Neural cell (in vitro differentiated cells): ENCODE results near the gene CTSK. TPM values are rescaled to one million over a fixed set of nuclear protein-coding genes. Genes with fewer than 3 reads are reported as not detected.

Source experiments
- H2AFZ ChIP-seq: fragments of 200-600, 300-800 bp; sonication (generic), shearing (Covaris generic); 2 replicates; pipeline ENCODE4 v1.6.0; 2014; ENCODE audit warnings: low read depth, mild to moderate bottlenecking, antibody characterized with exemption, low read length, moderate library complexity
- H3F3A ChIP-seq: fragments of 200-600 bp; shearing (Covaris generic); 2 replicates; pipeline ENCODE4 v1.6.1; 2016; ENCODE audit warnings: mild to moderate bottlenecking, moderate library complexity, mixed read lengths, antibody characterized with exemption, low read length; ENCODE audit not compliant: insufficient read depth, poor library complexity, severe bottlenecking
- H3K27ac ChIP-seq: fragments of 200-600, 300-800 bp; sonication (generic), shearing (Covaris generic); 2 replicates; pipeline ENCODE4 v1.5.1; 2014; ENCODE audit warnings: mild to moderate bottlenecking, low read length, moderate library complexity
- H3K27me3 ChIP-seq: fragments of 300-800, 200-600 bp; sonication (generic), shearing (Covaris generic); 2 replicates; pipeline ENCODE4 v1.6.0; 2014; ENCODE audit warnings: mild to moderate bottlenecking, low read depth, low read length, moderate library complexity; ENCODE audit not compliant: insufficient read depth
- H3K36me3 ChIP-seq: fragments of 300-800, 200-600 bp; sonication (generic), shearing (Covaris generic); 2 replicates; pipeline ENCODE4 v1.5.1; 2014; ENCODE audit warnings: mild to moderate bottlenecking, antibody characterized with exemption, low read length, moderate library complexity; ENCODE audit not compliant: insufficient read depth
- H3K4me2 ChIP-seq: fragments of 300-800, 200-600 bp; sonication (generic), shearing (Covaris generic); 2 replicates; pipeline ENCODE4 v1.6.0; 2014; ENCODE audit warnings: mild to moderate bottlenecking, low read length
- H3K4me3 ChIP-seq: fragments of 300-800, 200-600 bp; sonication (generic), shearing (Covaris generic); 2 replicates; pipeline ENCODE4 v1.5.1; 2014; ENCODE audit warnings: mild to moderate bottlenecking, low read length, moderate library complexity
- H3K79me2 ChIP-seq: fragments of 200-600 bp; shearing (Covaris generic); replicated peaks from 2 replicates; pipeline ENCODE4 v1.6.0; 2014; ENCODE audit warnings: mild to moderate bottlenecking, low read length, moderate library complexity; ENCODE audit not compliant: insufficient read depth
- H3K9ac ChIP-seq: fragments of 300-800, 200-600 bp; sonication (generic), shearing (Covaris generic); 2 replicates; pipeline ENCODE4 v1.6.1; 2016; ENCODE audit warnings: mild to moderate bottlenecking, low read length, mixed read lengths
- H3K9me2 ChIP-seq: fragments of 200-600 bp; shearing (Covaris generic); 2 replicates; pipeline ENCODE4 v1.6.1; 2016; ENCODE audit warnings: mild to moderate bottlenecking, low read length, mixed read lengths; ENCODE audit not compliant: insufficient read depth
- H3K9me3 ChIP-seq: fragments of 200-600, 300-800 bp; sonication (generic), shearing (Covaris generic); 2 replicates; pipeline ENCODE4 v1.6.1; 2016; ENCODE audit warnings: mild to moderate bottlenecking, mixed run types, low read length, moderate library complexity, mixed read lengths
- H4K20me1 ChIP-seq: fragments of 200-600 bp; shearing (Covaris generic); 2 replicates; pipeline ENCODE4 v1.6.1; 2016; ENCODE audit warnings: mild to moderate bottlenecking, mixed run types; ENCODE audit not compliant: insufficient read depth
- EP300 ChIP-seq: fragments of 450-650 bp; conservative IDR thresholded peaks from 2 replicates; pipeline ENCODE4 v1.6.1; 2014; ENCODE audit warnings: antibody characterized with exemption, mild to moderate bottlenecking, moderate library complexity; ENCODE audit not compliant: poor library complexity, severe bottlenecking
- EZH2 ChIP-seq: fragments of 200-600, 300-800 bp; shearing (Covaris generic), sonication (generic); IDR thresholded peaks from 2 replicates; pipeline ENCODE4 v1.6.1; 2014; ENCODE audit warnings: antibody characterized with exemption, low read length, borderline replicate concordance, mild to moderate bottlenecking; ENCODE audit not compliant: insufficient read depth, poor library complexity, severe bottlenecking
- MXI1 ChIP-seq: fragments of 450-650 bp; conservative IDR thresholded peaks from 2 replicates; pipeline ENCODE4 v1.6.1; 2014; ENCODE audit warnings: antibody characterized with exemption, mild to moderate bottlenecking; ENCODE audit not compliant: poor library complexity, severe bottlenecking
- POLR2AphosphoS5 ChIP-seq: IDR thresholded peaks from 2 replicates; pipeline ENCODE4 v1.6.1; 2012
- RAD21 ChIP-seq: fragments of 450-650 bp; conservative IDR thresholded peaks from 2 replicates; pipeline ENCODE4 v1.6.1; 2014; ENCODE audit warnings: antibody characterized with exemption, mild to moderate bottlenecking, moderate library complexity
- SMC3 ChIP-seq: fragments of 450-650 bp; conservative IDR thresholded peaks from 2 replicates; pipeline ENCODE4 v1.6.1; 2014; ENCODE audit warnings: antibody characterized with exemption, mild to moderate bottlenecking, moderate library complexity; ENCODE audit not compliant: poor library complexity
- TAF1 ChIP-seq: IDR thresholded peaks from 2 replicates; pipeline ENCODE4 v1.6.1; 2012; ENCODE audit warnings: low read depth
- polyA plus RNA-seq: library from polyadenylated mRNA; depleted of rRNA; stranded (reverse); fragments of >200 nt; gene quantifications from 2 replicates; pipeline ENCODE4 v1.2.3, GENCODE V29; 2014
- TF ChIP-seq, protein P1 (sequence below): IDR thresholded peaks from 2 replicates; pipeline ENCODE4 v1.6.1; 2012; ENCODE audit warnings: borderline replicate concordance
- TF ChIP-seq, protein P2 (sequence below): fragments of 450-650 bp; IDR thresholded peaks from 2 replicates; pipeline ENCODE4 v1.5.1; 2014; ENCODE audit warnings: antibody characterized with exemption, mild to moderate bottlenecking, moderate library complexity; ENCODE audit not compliant: poor library complexity, severe bottlenecking

Gene CTSK
- polyA plus RNA-seq, 1 donor from 2014 or later, result 8.0 TPM

DNA sequence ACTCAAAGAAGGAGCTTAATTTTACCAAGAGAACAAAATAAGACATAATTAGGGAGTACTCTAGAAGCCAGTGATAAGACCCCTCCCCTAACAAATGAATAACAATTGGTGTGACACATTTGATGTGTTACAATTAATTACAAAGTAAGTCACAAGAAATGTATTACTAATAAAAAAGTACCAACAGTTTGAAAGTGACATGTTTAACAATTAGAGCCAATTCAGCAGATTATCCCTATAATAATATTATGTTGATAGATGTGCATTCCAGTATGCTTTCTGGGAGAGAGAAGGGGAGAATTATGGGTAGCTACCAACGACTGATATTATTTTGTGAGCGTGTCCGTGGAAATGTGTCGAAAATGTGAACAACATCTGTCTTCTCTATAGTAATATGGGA is 19.1 kb downstream of the CTSK start:
- H3K4me3 ChIP-seq, result no peak overlapping the region
- TF ChIP-seq, protein P1, sequence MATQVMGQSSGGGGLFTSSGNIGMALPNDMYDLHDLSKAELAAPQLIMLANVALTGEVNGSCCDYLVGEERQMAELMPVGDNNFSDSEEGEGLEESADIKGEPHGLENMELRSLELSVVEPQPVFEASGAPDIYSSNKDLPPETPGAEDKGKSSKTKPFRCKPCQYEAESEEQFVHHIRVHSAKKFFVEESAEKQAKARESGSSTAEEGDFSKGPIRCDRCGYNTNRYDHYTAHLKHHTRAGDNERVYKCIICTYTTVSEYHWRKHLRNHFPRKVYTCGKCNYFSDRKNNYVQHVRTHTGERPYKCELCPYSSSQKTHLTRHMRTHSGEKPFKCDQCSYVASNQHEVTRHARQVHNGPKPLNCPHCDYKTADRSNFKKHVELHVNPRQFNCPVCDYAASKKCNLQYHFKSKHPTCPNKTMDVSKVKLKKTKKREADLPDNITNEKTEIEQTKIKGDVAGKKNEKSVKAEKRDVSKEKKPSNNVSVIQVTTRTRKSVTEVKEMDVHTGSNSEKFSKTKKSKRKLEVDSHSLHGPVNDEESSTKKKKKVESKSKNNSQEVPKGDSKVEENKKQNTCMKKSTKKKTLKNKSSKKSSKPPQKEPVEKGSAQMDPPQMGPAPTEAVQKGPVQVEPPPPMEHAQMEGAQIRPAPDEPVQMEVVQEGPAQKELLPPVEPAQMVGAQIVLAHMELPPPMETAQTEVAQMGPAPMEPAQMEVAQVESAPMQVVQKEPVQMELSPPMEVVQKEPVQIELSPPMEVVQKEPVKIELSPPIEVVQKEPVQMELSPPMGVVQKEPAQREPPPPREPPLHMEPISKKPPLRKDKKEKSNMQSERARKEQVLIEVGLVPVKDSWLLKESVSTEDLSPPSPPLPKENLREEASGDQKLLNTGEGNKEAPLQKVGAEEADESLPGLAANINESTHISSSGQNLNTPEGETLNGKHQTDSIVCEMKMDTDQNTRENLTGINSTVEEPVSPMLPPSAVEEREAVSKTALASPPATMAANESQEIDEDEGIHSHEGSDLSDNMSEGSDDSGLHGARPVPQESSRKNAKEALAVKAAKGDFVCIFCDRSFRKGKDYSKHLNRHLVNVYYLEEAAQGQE, result no peak
- TF ChIP-seq SMC3, result no peak
- no peak for TF ChIP-seq POLR2AphosphoS5
- TF ChIP-seq EZH2, result no peak
- TF ChIP-seq, protein P2, sequence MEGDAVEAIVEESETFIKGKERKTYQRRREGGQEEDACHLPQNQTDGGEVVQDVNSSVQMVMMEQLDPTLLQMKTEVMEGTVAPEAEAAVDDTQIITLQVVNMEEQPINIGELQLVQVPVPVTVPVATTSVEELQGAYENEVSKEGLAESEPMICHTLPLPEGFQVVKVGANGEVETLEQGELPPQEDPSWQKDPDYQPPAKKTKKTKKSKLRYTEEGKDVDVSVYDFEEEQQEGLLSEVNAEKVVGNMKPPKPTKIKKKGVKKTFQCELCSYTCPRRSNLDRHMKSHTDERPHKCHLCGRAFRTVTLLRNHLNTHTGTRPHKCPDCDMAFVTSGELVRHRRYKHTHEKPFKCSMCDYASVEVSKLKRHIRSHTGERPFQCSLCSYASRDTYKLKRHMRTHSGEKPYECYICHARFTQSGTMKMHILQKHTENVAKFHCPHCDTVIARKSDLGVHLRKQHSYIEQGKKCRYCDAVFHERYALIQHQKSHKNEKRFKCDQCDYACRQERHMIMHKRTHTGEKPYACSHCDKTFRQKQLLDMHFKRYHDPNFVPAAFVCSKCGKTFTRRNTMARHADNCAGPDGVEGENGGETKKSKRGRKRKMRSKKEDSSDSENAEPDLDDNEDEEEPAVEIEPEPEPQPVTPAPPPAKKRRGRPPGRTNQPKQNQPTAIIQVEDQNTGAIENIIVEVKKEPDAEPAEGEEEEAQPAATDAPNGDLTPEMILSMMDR, result no peak
- TF ChIP-seq EP300, result no peak
- TF ChIP-seq MXI1, result no peak
- no peak for TF ChIP-seq TAF1
- no peak for TF ChIP-seq RAD21
- no peak overlapping the region for H2AFZ ChIP-seq
- no peak overlapping the region for H3K9ac ChIP-seq
- H4K20me1 ChIP-seq, result no peaks in the 10 kb centered on the region
- no peaks in the 10 kb centered on the region for H3K36me3 ChIP-seq
- H3K27me3 ChIP-seq, result no peaks in the 10 kb centered on the region
- H3K4me2 ChIP-seq, result no peak overlapping the region
- no peaks in the 10 kb centered on the region for H3K9me3 ChIP-seq
- H3K9me2 ChIP-seq, result no peaks in the 10 kb centered on the region
- no peaks in the 10 kb centered on the region for H3K79me2 ChIP-seq
- no peaks in the 10 kb centered on the region for H3F3A ChIP-seq
- no peak overlapping the region for H3K27ac ChIP-seq

DNA sequence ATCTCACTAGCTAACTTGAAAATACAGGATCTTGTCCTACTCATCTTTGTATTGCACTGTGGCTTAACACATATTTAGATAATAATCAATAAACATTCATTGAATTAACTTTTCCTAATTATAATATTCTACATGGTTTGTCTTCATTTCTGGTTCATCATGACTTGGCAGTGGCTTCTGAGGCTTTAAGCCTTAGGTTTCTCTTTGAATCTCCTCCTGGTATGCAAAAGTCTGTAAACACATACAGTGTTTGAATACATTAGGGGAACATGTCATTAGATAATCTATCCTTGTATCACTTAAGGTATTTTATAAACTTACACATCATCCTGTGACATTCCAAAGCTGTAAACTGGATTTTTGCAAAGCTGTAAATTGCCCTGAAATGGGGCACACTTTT is 20.6 kb downstream of the CTSK start:
- Histone ChIP-seq H3K4me3 (no peak overlapping the region), H4K20me1 (no peaks in the 10 kb centered on the region), H3K27me3 (no peaks in the 10 kb centered on the region), H2AFZ (no peak overlapping the region), H3K27ac (no peak overlapping the region), H3F3A (no peaks in the 10 kb centered on the region), H3K79me2 (no peaks in the 10 kb centered on the region), H3K9me3 (no peaks in the 10 kb centered on the region), H3K9ac (no peak overlapping the region), H3K4me2 (no peak overlapping the region), H3K9me2 (no peaks in the 10 kb centered on the region), H3K36me3 (no peaks in the 10 kb centered on the region)
- TF ChIP-seq MXI1 (no peak), POLR2AphosphoS5 (no peak), EP300 (no peak)

DNA sequence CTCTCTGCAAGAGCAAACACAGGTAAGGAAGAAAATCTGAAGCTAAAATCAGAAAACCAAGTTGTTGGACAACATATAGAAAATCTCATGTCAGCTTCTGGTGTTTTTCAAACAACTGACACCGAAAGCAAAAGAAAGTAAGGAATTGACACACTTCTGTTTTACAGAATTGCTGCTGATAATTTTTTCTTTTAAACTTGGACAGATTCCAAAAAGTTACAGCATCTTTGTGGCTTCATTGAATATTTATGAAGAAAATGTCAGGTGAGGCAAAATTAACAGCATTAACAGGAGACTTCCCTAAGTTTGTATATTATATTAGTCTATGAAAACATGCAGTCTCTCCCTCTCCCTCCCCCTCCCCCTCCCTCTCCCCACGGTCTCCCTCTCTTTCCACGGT is 27.6 kb downstream of the CTSK start:
- Histone ChIP-seq H3K4me2 (no peak overlapping the region), H3K9ac (no peak overlapping the region), H3K79me2 (no peaks in the 10 kb centered on the region), H3K27me3 (no peaks in the 10 kb centered on the region), H3K9me2 (no peaks in the 10 kb centered on the region), H3K27ac (no peak overlapping the region), H2AFZ (no peak overlapping the region), H3K36me3 (no peaks in the 10 kb centered on the region), H4K20me1 (no peaks in the 10 kb centered on the region), H3K4me3 (no peak overlapping the region), H3F3A (no peaks in the 10 kb centered on the region), H3K9me3 (no peaks in the 10 kb centered on the region)
- TF ChIP-seq SMC3 (no peak), MXI1 (no peak)
